Vagina (tissue), 2 donors: ENCODE measurements around the gene KNDC1.

Source experiments
- CTCF ChIP-seq, 3 experiments: fragments of 450-650 bp in 2 of 3; fragments of 200-600 bp in 1 of 3; sonication (generic) in 1 of 3; IDR thresholded peaks; one replicate each; pipeline ENCODE4 v1.5.1; 2017 to 2019; ENCODE audit warnings: antibody characterized with exemption in 3 of 3, mild to moderate bottlenecking in 2 of 3, moderate library complexity in 2 of 3
- POLR2A ChIP-seq, 2 donors: fragments of 450-650 bp; IDR thresholded peaks; one replicate each; pipeline ENCODE4 v1.6.1; 2017; ENCODE audit warnings: antibody characterized with exemption in 2 of 2, mild to moderate bottlenecking in 2 of 2, moderate library complexity in 2 of 2

- TF ChIP-seq POLR2A (IDR thresholded peaks at IDR 0.05) (no peak), CTCF (IDR thresholded peaks at IDR 0.05) (no peak)
Measured at GRCh38 chr10:133206356-133207040, 46.5 kb downstream of the KNDC1 start.
